ENCODE data around the gene HCAR3. TPM values are rescaled to one million over a fixed set of nuclear protein-coding genes. Genes with fewer than 3 reads are reported as not detected.

The HCAR3 gene
- total and polyA plus RNA-seq, 2 of the 8 experiments (the other 6 are each of a cell fraction or from before 2014, with no cell fraction given), result not detected

Small RNAs within 50 kb of the gene (small RNA-seq; reads per million reads assigned to genes)
- not detected for gene AC026333.2 (ENCODE audit: insufficient read depth)

Other genes with a start within 250 kb of the HCAR3 start
- gene ZCCHC8, start 215.9 kb downstream of the HCAR3 start, total RNA-seq (2021; fragmentation: NEBNext Ultra II Directional; extraction: Animal tissue kit (Norgen Biotek cat#: 25700)), result 27.4 and 28.9 TPM in 2 replicates
- 12.1 and 13.8 TPM in 2 replicates for gene ZCCHC8, start 215.9 kb downstream of the HCAR3 start, polyA plus RNA-seq (2011; rRNA removed)
- gene RSRC2, start 189.9 kb downstream of the HCAR3 start, total RNA-seq (2021; fragmentation: NEBNext Ultra II Directional; extraction: Animal tissue kit (Norgen Biotek cat#: 25700)), result 71.4 and 72.8 TPM in 2 replicates
- 8.6 and 15.9 TPM in 2 replicates for gene RSRC2, start 189.9 kb downstream of the HCAR3 start, polyA plus RNA-seq (2011; rRNA removed)
- 66.6 and 80.2 TPM in 2 replicates for gene KNTC1, start 189.6 kb downstream of the HCAR3 start, total RNA-seq (2021; fragmentation: NEBNext Ultra II Directional; extraction: Animal tissue kit (Norgen Biotek cat#: 25700))
- gene KNTC1, start 189.6 kb downstream of the HCAR3 start, polyA plus RNA-seq (2011; rRNA removed), result 36.3 and 52.7 TPM in 2 replicates
- gene HCAR2, start 13.5 kb downstream of the HCAR3 start, total RNA-seq (2021; fragmentation: NEBNext Ultra II Directional; extraction: Animal tissue kit (Norgen Biotek cat#: 25700)), result not detected in 2 replicates
- not detected in 2 replicates for gene HCAR2, start 13.5 kb downstream of the HCAR3 start, polyA plus RNA-seq (2011; rRNA removed)
- not detected in 2 replicates for gene HCAR1, start 14.0 kb upstream of the HCAR3 start, total RNA-seq (2021; fragmentation: NEBNext Ultra II Directional; extraction: Animal tissue kit (Norgen Biotek cat#: 25700))
- 0.02 TPM in 1 of 2 replicates, not detected in the other for gene HCAR1, start 14.0 kb upstream of the HCAR3 start, polyA plus RNA-seq (2011; rRNA removed)
- gene DENR, start 36.0 kb upstream of the HCAR3 start, total RNA-seq (2021; fragmentation: NEBNext Ultra II Directional; extraction: Animal tissue kit (Norgen Biotek cat#: 25700)), result 78.1 and 84.0 TPM in 2 replicates
- gene DENR, start 36.0 kb upstream of the HCAR3 start, polyA plus RNA-seq (2011; rRNA removed), result 26.9 and 29.5 TPM in 2 replicates
- gene CCDC62, start 57.8 kb upstream of the HCAR3 start, total RNA-seq (2021; fragmentation: NEBNext Ultra II Directional; extraction: Animal tissue kit (Norgen Biotek cat#: 25700)), result 0.21 and 0.41 TPM in 2 replicates
- gene CCDC62, start 57.8 kb upstream of the HCAR3 start, polyA plus RNA-seq (2011; rRNA removed), result 0.05 TPM in 2 replicates
- 14.5 and 14.7 TPM in 2 replicates for gene HIP1R, start 118.6 kb upstream of the HCAR3 start, total RNA-seq (2021; fragmentation: NEBNext Ultra II Directional; extraction: Animal tissue kit (Norgen Biotek cat#: 25700))
- 11.2 and 16.1 TPM in 2 replicates for gene HIP1R, start 118.6 kb upstream of the HCAR3 start, polyA plus RNA-seq (2011; rRNA removed)
- 11.9 and 13.1 TPM in 2 replicates for gene VPS37B, start 179.3 kb upstream of the HCAR3 start, total RNA-seq (2021; fragmentation: NEBNext Ultra II Directional; extraction: Animal tissue kit (Norgen Biotek cat#: 25700))
- gene VPS37B, start 179.3 kb upstream of the HCAR3 start, polyA plus RNA-seq (2011; rRNA removed), result 15.7 and 17.2 TPM in 2 replicates
- 6.3 and 8.0 TPM in 2 replicates for gene ABCB9, start 249.7 kb upstream of the HCAR3 start, total RNA-seq (2021; fragmentation: NEBNext Ultra II Directional; extraction: Animal tissue kit (Norgen Biotek cat#: 25700))
- 3.8 and 5.0 TPM in 2 replicates for gene ABCB9, start 249.7 kb upstream of the HCAR3 start, polyA plus RNA-seq (2011; rRNA removed)

Data from H1 (cell line).